Measurements from ENCODE around the gene NSMF.
"Not testable (repeated sequence)": the region's sequence is repeated elsewhere in the genome, so short reads cannot be mapped to it uniquely, and the experiment has no call there.

NSMF gene

GRCh38 chr9:137450539-137451222 is 8.5 kb downstream of the NSMF start:
- peaks cover 0 to 49% of the 10 kb centered on the region in 2 experiments; a peak in 2 of 3 replicates for H3K36me3 ChIP-seq (ENCODE audit: control insufficient read depth in 2 of 2, insufficient read depth in 1 of 2, low read length in 2 of 2)
- TF ChIP-seq TCF7L2 (IDR thresholded peaks at IDR 0.05; ENCODE audit: borderline replicate concordance, low read depth, low read length): peak; percentile 21; the same call in 1 of the 2 replicates
- H3K9me3 ChIP-seq (ENCODE audit: control insufficient read depth, insufficient read depth, low read depth, low read length); CTCF ChIA-PET; H3K27ac ChIP-seq (ENCODE audit: extremely low read depth, low read depth, low read length); POLR2A ChIA-PET; H3K4me3 ChIP-seq (ENCODE audit: low read depth, low read length); H3K4me1 ChIP-seq (ENCODE audit: control insufficient read depth, insufficient read depth, low read length): not testable (repeated sequence)

- CTCF ChIA-PET: no interaction called here
- H3K27ac ChIP-seq (ENCODE audit: extremely low read depth, low read depth, low read length): no peak overlapping the region
- H3K9me3 ChIP-seq (ENCODE audit: control insufficient read depth, insufficient read depth, low read depth, low read length): no peaks in the 10 kb centered on the region
- POLR2A ChIA-PET: interaction anchor here (1.6 kb wide), 1 partner anchor 27 kb away, joined by 6 read pairs; the partner anchor contains the start of genes EXD3 and NOXA1
- H3K36me3 ChIP-seq (ENCODE audit: control insufficient read depth in 2 of 2, insufficient read depth in 1 of 2, low read length in 2 of 2): peaks cover 0 to 42% of the 10 kb centered on the region in 2 experiments; a peak in 2 of 3 replicates
- no peaks in the 10 kb centered on the region for H3K4me1 ChIP-seq (ENCODE audit: control insufficient read depth, insufficient read depth, low read length)
- no peak for TF ChIP-seq ZNF677 (tag by site-specific recombination; IDR thresholded peaks at IDR 0.05)
- TF ChIP-seq, protein P1, sequence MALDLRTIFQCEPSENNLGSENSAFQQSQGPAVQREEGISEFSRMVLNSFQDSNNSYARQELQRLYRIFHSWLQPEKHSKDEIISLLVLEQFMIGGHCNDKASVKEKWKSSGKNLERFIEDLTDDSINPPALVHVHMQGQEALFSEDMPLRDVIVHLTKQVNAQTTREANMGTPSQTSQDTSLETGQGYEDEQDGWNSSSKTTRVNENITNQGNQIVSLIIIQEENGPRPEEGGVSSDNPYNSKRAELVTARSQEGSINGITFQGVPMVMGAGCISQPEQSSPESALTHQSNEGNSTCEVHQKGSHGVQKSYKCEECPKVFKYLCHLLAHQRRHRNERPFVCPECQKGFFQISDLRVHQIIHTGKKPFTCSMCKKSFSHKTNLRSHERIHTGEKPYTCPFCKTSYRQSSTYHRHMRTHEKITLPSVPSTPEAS (tag by site-specific recombination; IDR thresholded peaks at IDR 0.05): no peak
- no peak for TF ChIP-seq ZBTB21 (tag by site-specific recombination; IDR thresholded peaks at IDR 0.05)
- TF ChIP-seq KLF8 (tag by site-specific recombination; IDR thresholded peaks at IDR 0.05): peak; percentile 71
- no peak for TF ChIP-seq ZNF555 (tag by site-specific recombination; conservative IDR thresholded peaks at IDR 0.05)
- no peak for TF ChIP-seq ZNF654 (tag by site-specific recombination; IDR thresholded peaks at IDR 0.05; ENCODE audit: low read depth)
- TF ChIP-seq GLI4 (tag by site-specific recombination; IDR thresholded peaks at IDR 0.05): no peak
- TF ChIP-seq EGR2 (tag by site-specific recombination; IDR thresholded peaks at IDR 0.05; ENCODE audit: low read depth): peak; percentile 89
- no peak for TF ChIP-seq ZNF529 (tag by site-specific recombination; IDR thresholded peaks at IDR 0.05; ENCODE audit: insufficient replicate concordance)
- TF ChIP-seq TCF7L2 (IDR thresholded peaks at IDR 0.05; ENCODE audit: borderline replicate concordance, low read depth, low read length): peak; percentile 40; the same call in 1 of the 2 replicates
- peak; percentile 89 for TF ChIP-seq ZFHX2 (tag by site-specific recombination; conservative IDR thresholded peaks at IDR 0.05)
- TF ChIP-seq GLIS1 (tag by site-specific recombination; IDR thresholded peaks at IDR 0.05): peak; percentile 10; the same call in 1 of the 2 replicates
- TF ChIP-seq ZNF600 (tag by site-specific recombination; IDR thresholded peaks at IDR 0.05): 0 out of 2 replicates have a peak, but pooled peaks have one; percentile 17
- TF ChIP-seq GLIS2 (tag by site-specific recombination; IDR thresholded peaks at IDR 0.05): peak; percentile 18; the same call in 1 of the 2 replicates
- TF ChIP-seq ZNF501 (tag by site-specific recombination; IDR thresholded peaks at IDR 0.05): no peak
- no peak for TF ChIP-seq SP2 (tag by site-specific recombination; IDR thresholded peaks at IDR 0.05)
- TF ChIP-seq, protein P2, sequence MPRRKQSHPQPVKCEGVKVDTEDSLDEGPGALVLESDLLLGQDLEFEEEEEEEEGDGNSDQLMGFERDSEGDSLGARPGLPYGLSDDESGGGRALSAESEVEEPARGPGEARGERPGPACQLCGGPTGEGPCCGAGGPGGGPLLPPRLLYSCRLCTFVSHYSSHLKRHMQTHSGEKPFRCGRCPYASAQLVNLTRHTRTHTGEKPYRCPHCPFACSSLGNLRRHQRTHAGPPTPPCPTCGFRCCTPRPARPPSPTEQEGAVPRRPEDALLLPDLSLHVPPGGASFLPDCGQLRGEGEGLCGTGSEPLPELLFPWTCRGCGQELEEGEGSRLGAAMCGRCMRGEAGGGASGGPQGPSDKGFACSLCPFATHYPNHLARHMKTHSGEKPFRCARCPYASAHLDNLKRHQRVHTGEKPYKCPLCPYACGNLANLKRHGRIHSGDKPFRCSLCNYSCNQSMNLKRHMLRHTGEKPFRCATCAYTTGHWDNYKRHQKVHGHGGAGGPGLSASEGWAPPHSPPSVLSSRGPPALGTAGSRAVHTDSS (tag by site-specific recombination; IDR thresholded peaks at IDR 0.05): no peak
- no peak overlapping the region for H3K4me3 ChIP-seq (ENCODE audit: low read depth, low read length)
Observed at GRCh38 chr9:137449931-137450538, 9.1 kb downstream of the NSMF start.

Measured in HEK293 (cell line).